ENCODE measurements around the gene DHODH. TPM values are rescaled to one million over a fixed set of nuclear protein-coding genes. Genes with fewer than 3 reads are reported as not detected.

Gene DHODH
- total RNA-seq, 3 donors from 2014 or later (not counting 1 experiment from before 2014, with no cell fraction given): 3.7 to 6.9 (median 4.7) TPM

GRCh38 chr16:71965223-71965622 lies 43.3 kb upstream of the DHODH start:
- intact Hi-C loops (cut with micrococcal nuclease): loop anchor here (5.0 kb wide), 1 partner anchor 553 kb away; no protein-coding TSS in a partner anchor
- Histone ChIP-seq H3K4me1 (ENCODE audit: control insufficient read depth, insufficient read depth, low read length) (no peaks in the 10 kb centered on the region), H3K27me3 (ENCODE audit: control insufficient read depth, insufficient read depth, low read length) (no peaks in the 10 kb centered on the region), H3K4me3 (ENCODE audit: low read length) (no peak overlapping the region), H3K27ac (ENCODE audit: low read length) (no peak overlapping the region), H3K36me3 (ENCODE audit: control insufficient read depth, insufficient read depth, low read length) (no peaks in the 10 kb centered on the region), H3K9me3 (ENCODE audit: control insufficient read depth, insufficient read depth, low read length) (no peaks in the 10 kb centered on the region)
- H3K36me3 Mint-ChIP-seq: no peaks in the 10 kb centered on the region
- DNase-seq (no peak), ATAC-seq (no peak)
- H3K9me3 Mint-ChIP-seq: no peaks in the 10 kb centered on the region
- WGBS (ENCODE audit: insufficient coverage): 100% methylated on average over 1 of the region's 4 CpGs
- no peaks in the 10 kb centered on the region for H3K4me1 Mint-ChIP-seq
- no peak overlapping the region for H3K4me3 Mint-ChIP-seq
- peaks cover 0 to 3% of the 10 kb centered on the region in 2 donors for H3K27me3 Mint-ChIP-seq (ENCODE audit: low read depth in 2 of 2)
- H3K27ac Mint-ChIP-seq: no peak overlapping the region
- TF ChIP-seq CTCF (IDR thresholded peaks at IDR 0.05): no peak

- no peaks in the 10 kb centered on the region for H3K27me3 Mint-ChIP-seq (ENCODE audit: low read depth in 2 of 2)
- no peak for TF ChIP-seq CTCF (IDR thresholded peaks at IDR 0.05)
- no peaks in the 10 kb centered on the region for H3K27me3 ChIP-seq (ENCODE audit: control insufficient read depth, insufficient read depth, low read length)
- no peaks in the 10 kb centered on the region for H3K4me1 ChIP-seq (ENCODE audit: control insufficient read depth, insufficient read depth, low read length)
- no peak overlapping the region for H3K27ac ChIP-seq (ENCODE audit: low read length)
- H3K4me1 Mint-ChIP-seq: no peaks in the 10 kb centered on the region
- 76% methylated on average over 4 of the region's 4 CpGs for WGBS (ENCODE audit: insufficient coverage)
- no peak overlapping the region for H3K4me3 ChIP-seq (ENCODE audit: low read length)
- ATAC-seq: no peak
- H3K36me3 Mint-ChIP-seq: no peaks in the 10 kb centered on the region
- H3K27ac Mint-ChIP-seq: no peak overlapping the region
- no peak overlapping the region for H3K4me3 Mint-ChIP-seq
- no peaks in the 10 kb centered on the region for H3K9me3 Mint-ChIP-seq
- H3K36me3 ChIP-seq (ENCODE audit: control insufficient read depth, insufficient read depth, low read length): no peaks in the 10 kb centered on the region
- no peaks in the 10 kb centered on the region for H3K9me3 ChIP-seq (ENCODE audit: control insufficient read depth, insufficient read depth, low read length)
- DNase-seq: no peak
- intact Hi-C loops (cut with micrococcal nuclease): loop anchor here (5.0 kb wide), 1 partner anchor 555 kb away; no protein-coding TSS in a partner anchor
Measured at GRCh38 chr16:71966932-71967331, 41.6 kb upstream of the DHODH start.

GRCh38 chr16:71969353-71969752 lies 39.2 kb upstream of the DHODH start:
- no peaks in the 10 kb centered on the region for H3K4me1 ChIP-seq (ENCODE audit: control insufficient read depth, insufficient read depth, low read length)
- Mint-ChIP-seq H3K27ac (no peak overlapping the region), H3K4me1 (no peaks in the 10 kb centered on the region), H3K36me3 (no peaks in the 10 kb centered on the region), H3K9me3 (no peaks in the 10 kb centered on the region), H3K27me3 (ENCODE audit: low read depth in 2 of 2) (no peaks in the 10 kb centered on the region), H3K4me3 (no peak overlapping the region)
- H3K36me3 ChIP-seq (ENCODE audit: control insufficient read depth, insufficient read depth, low read length): no peaks in the 10 kb centered on the region
- H3K9me3 ChIP-seq (ENCODE audit: control insufficient read depth, insufficient read depth, low read length): no peaks in the 10 kb centered on the region
- no peak for TF ChIP-seq CTCF (IDR thresholded peaks at IDR 0.05)
- H3K27me3 ChIP-seq (ENCODE audit: control insufficient read depth, insufficient read depth, low read length): no peaks in the 10 kb centered on the region
- no peak for ATAC-seq
- WGBS (ENCODE audit: insufficient coverage): 100% methylated on average over 2 of the region's 2 CpGs
- no peak for DNase-seq
- H3K4me3 ChIP-seq (ENCODE audit: low read length): no peak overlapping the region
- H3K27ac ChIP-seq (ENCODE audit: low read length): no peak overlapping the region
- intact Hi-C loops (cut with micrococcal nuclease): loop anchor here (5.0 kb wide), 1 partner anchor 557 kb away; no protein-coding TSS in a partner anchor

GRCh38 chr16:71971571-71971970 lies 37.0 kb upstream of the DHODH start:
- Histone ChIP-seq H3K4me3 (ENCODE audit: low read length) (no peak overlapping the region), H3K27ac (ENCODE audit: low read length) (no peak overlapping the region), H3K4me1 (ENCODE audit: control insufficient read depth, insufficient read depth, low read length) (no peaks in the 10 kb centered on the region), H3K9me3 (ENCODE audit: control insufficient read depth, insufficient read depth, low read length) (no peaks in the 10 kb centered on the region), H3K36me3 (ENCODE audit: control insufficient read depth, insufficient read depth, low read length) (no peaks in the 10 kb centered on the region), H3K27me3 (ENCODE audit: control insufficient read depth, insufficient read depth, low read length) (no peaks in the 10 kb centered on the region)
- H3K27ac Mint-ChIP-seq: no peak overlapping the region
- 92% methylated on average over 4 of the region's 4 CpGs for WGBS (ENCODE audit: insufficient coverage)
- intact Hi-C loops (cut with micrococcal nuclease): no loop called here
- DNase-seq (no peak), ATAC-seq (no peak)
- H3K9me3 Mint-ChIP-seq: no peaks in the 10 kb centered on the region
- no peaks in the 10 kb centered on the region for H3K36me3 Mint-ChIP-seq
- H3K4me3 Mint-ChIP-seq: no peak overlapping the region
- H3K27me3 Mint-ChIP-seq (ENCODE audit: low read depth in 2 of 2): no peaks in the 10 kb centered on the region
- TF ChIP-seq CTCF (IDR thresholded peaks at IDR 0.05): no peak
- H3K4me1 Mint-ChIP-seq: no peaks in the 10 kb centered on the region
